GM11168 (cell line): ENCODE data around the gene MELTF.

Source experiments
- in situ Hi-C: fragments of 300-500 bp; cut with MboI; formaldehyde crosslinking; loops from one replicate; pipeline ENCODE4 v1.12.0; 2022; ENCODE audit warnings: low sequenced_read_pairs; ENCODE audit not compliant: unreplicated experiment

Gene MELTF

GRCh38 chr3:196975349-196975748, 54.3 kb downstream of the MELTF start:
- in situ Hi-C loops = loop anchor here (25.0 kb wide), 1 partner anchor 537 kb away; no protein-coding TSS in a partner anchor

- in situ Hi-C loops = loop anchor here (5.0 to 25.0 kb wide), 2 partner anchors 132 to 538 kb away; no protein-coding TSS in a partner anchor
These were observed 55.0 kb downstream of the MELTF start for GRCh38 chr3:196974661-196975060.

GRCh38 chr3:196971094-196971698, 58.4 kb downstream of the MELTF start:
- in situ Hi-C loops = loop anchor here (5.0 kb wide), 1 partner anchor 129 kb away; no protein-coding TSS in a partner anchor

- in situ Hi-C loops = loop anchor here (5.0 kb wide), 1 partner anchor 128 kb away; no protein-coding TSS in a partner anchor
These were observed 59.0 kb downstream of the MELTF start for GRCh38 chr3:196970547-196971093.

- in situ Hi-C loops = loop anchor here (5.0 kb wide), 1 partner anchor 128 kb away; no protein-coding TSS in a partner anchor
These were observed 59.7 kb downstream of the MELTF start for GRCh38 chr3:196969660-196970546.

GRCh38 chr3:196969134-196969659, 60.4 kb downstream of the MELTF start:
- in situ Hi-C loops = no loop called here

- in situ Hi-C loops = no loop called here
These were observed 61.1 kb downstream of the MELTF start, which contains the start of gene PIGZ for GRCh38 chr3:196968233-196969133. PIGZ (minus strand) TSS chr3:196968833; CDS start chr3:196952031, 16,802 bp downstream.

GRCh38 chr3:196967412-196968232, 62.0 kb downstream of the MELTF start:
- in situ Hi-C loops = no loop called here

- in situ Hi-C loops = no loop called here
These were observed 62.9 kb downstream of the MELTF start for GRCh38 chr3:196966526-196967401.

- in situ Hi-C loops = no loop called here
These were observed 63.8 kb downstream of the MELTF start for GRCh38 chr3:196965804-196966173.

GRCh38 chr3:196965112-196965803, 64.4 kb downstream of the MELTF start:
- in situ Hi-C loops = no loop called here

GRCh38 chr3:196963631-196963953, 66.0 kb downstream of the MELTF start:
- in situ Hi-C loops = no loop called here

GRCh38 chr3:196962930-196963630, 66.5 kb downstream of the MELTF start:
- in situ Hi-C loops = no loop called here

- in situ Hi-C loops = no loop called here
These were observed 67.3 kb downstream of the MELTF start for GRCh38 chr3:196962108-196962929.

GRCh38 chr3:196954832-196955231, 74.8 kb downstream of the MELTF start:
- in situ Hi-C loops = no loop called here
